PC-3 (cell line): Measurements from ENCODE around the gene GBP1.

Experiments used
- EZH2 ChIP-seq: fragments of 300-600 bp; sonication (generic); IDR thresholded peaks from one replicate; pipeline ENCODE4 v1.6.1; 2017; ENCODE audit warnings: antibody characterized with exemption, mild to moderate bottlenecking, low read length; ENCODE audit not compliant: unreplicated experiment
- EZH2phosphoT487 ChIP-seq: fragments of 300-600 bp; sonication (generic); IDR thresholded peaks from 2 replicates; pipeline ENCODE4 v1.6.1; 2018; ENCODE audit warnings: mild to moderate bottlenecking, antibody characterized with exemption, low read length, borderline replicate concordance
- TF ChIP-seq, protein P1 (sequence below): fragments of 300-600 bp; sonication (generic); conservative IDR thresholded peaks from 2 replicates; pipeline ENCODE4 v1.5.1; 2017; ENCODE audit warnings: antibody characterized with exemption, low read depth, mild to moderate bottlenecking, low read length

DNA sequence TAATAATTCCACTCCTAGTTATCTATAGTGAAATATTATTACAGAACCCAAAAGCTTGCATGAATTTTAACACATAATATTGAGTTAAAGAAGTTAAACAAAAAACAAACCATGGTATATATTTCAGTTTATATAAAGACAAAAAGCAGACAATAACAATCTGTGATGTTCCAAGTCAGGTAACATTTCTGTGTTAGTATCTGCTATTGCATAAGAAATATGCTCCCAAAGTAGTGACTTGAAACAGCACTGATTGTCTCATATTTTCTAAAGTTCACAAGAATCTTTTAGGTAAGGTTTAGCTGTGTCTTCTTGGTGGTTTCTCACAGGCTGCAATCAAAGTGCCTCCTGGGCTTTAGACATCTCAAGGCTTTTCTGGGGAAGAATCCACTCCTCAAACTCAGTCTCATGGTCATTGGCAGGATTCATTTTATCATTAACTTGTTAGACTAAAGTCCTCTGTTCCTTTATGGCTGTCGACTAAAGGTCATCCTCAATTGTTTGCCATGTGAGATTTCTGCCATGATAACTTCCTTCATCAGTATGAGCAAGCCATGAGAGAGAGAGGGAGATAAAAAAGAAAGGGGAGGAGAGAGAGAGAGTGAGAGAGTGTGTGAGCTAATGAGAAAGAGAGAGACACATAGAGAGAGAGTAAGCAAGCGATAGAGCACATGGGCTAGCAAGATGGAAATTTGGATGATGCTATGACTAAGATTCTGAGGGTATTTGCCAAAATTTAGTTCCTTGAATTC lies 19.9 kb downstream of the GBP1 start:
- no peak for TF ChIP-seq EZH2
- TF ChIP-seq, protein P1, sequence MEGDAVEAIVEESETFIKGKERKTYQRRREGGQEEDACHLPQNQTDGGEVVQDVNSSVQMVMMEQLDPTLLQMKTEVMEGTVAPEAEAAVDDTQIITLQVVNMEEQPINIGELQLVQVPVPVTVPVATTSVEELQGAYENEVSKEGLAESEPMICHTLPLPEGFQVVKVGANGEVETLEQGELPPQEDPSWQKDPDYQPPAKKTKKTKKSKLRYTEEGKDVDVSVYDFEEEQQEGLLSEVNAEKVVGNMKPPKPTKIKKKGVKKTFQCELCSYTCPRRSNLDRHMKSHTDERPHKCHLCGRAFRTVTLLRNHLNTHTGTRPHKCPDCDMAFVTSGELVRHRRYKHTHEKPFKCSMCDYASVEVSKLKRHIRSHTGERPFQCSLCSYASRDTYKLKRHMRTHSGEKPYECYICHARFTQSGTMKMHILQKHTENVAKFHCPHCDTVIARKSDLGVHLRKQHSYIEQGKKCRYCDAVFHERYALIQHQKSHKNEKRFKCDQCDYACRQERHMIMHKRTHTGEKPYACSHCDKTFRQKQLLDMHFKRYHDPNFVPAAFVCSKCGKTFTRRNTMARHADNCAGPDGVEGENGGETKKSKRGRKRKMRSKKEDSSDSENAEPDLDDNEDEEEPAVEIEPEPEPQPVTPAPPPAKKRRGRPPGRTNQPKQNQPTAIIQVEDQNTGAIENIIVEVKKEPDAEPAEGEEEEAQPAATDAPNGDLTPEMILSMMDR: no peak
- TF ChIP-seq EZH2phosphoT487: no peak
